A549 (cell line): ENCODE results near the gene NAP1L4.
"Not testable (repeated sequence)": the region's sequence is repeated elsewhere in the genome, so short reads cannot be mapped to it uniquely, and the experiment has no call there.

Source experiments
- CBX8 ChIP-seq: fragments of 200-600 bp; sonication (generic); IDR thresholded peaks from 2 replicates; pipeline ENCODE4 v1.6.1; 2016
- CTCF ChIP-seq: fragments of >200 bp; sonication (Bioruptor Twin); formaldehyde crosslinking; IDR thresholded peaks from 3 replicates; pipeline ENCODE4 v1.5.1; 2016
- EP300 ChIP-seq, 2 experiments: fragments of >200 bp; sonication (Bioruptor Twin); formaldehyde crosslinking; IDR thresholded peaks; 2 replicates in 1 of 2; 3 replicates in 1 of 2; pipeline ENCODE4 v1.6.1; 2016 to 2017
- ESRRA ChIP-seq: fragments of 150-350 bp; IDR thresholded peaks from 2 replicates; pipeline ENCODE4 v1.6.1; 2014; ENCODE audit warnings: mild to moderate bottlenecking, low read length, borderline replicate concordance
- FOSB ChIP-seq: fragments of 250-450 bp; sonication (Bioruptor Pico); IDR thresholded peaks from 2 replicates; pipeline ENCODE4 v1.5.0; 2020; ENCODE audit warnings: mild to moderate bottlenecking, moderate library complexity
- HOXA7 ChIP-seq: fragments of 250-450 bp; sonication (Bioruptor Pico); IDR thresholded peaks from 2 replicates; pipeline ENCODE4 v1.5.0; 2020; ENCODE audit warnings: mild to moderate bottlenecking, moderate library complexity
- ZNF302 ChIP-seq: fragments of 250-450 bp; sonication (Bioruptor Pico); IDR thresholded peaks from 2 replicates; pipeline ENCODE4 v1.9.0; 2021; ENCODE audit warnings: inconsistent platforms, mild to moderate bottlenecking, moderate library complexity

GRCh38 chr11:2937641-2938457 lies 54.3 kb downstream of the NAP1L4 start:
- TF ChIP-seq CTCF; ZNF302 (CRISPR knock-in tag); FOSB (CRISPR knock-in tag); EP300 (IDR thresholded peaks at IDR 0.05); CBX8; HOXA7; ESRRA: not testable (repeated sequence)
